ENCODE measurements around the gene CDH22.

DNA sequence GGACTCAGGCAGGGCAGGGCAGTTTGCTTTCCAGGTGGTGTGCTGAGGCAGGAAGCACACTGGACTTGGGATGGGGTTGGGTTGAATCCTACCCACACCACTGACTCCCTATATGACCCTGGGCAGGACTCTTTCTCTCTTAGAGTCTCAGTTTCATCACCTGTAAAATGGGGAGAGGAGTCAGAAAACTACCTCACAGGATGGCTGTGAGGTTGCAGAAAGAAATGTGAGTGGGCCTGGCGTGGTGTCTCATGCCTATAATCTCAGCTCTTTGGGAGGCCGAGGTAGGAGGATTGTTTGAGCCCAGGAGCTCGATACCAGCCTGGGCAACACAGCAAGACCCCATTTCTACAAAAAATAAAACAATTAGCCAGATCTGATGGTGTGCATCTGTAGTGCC is 122.9 kb downstream of the CDH22 start:
- TF ChIP-seq, protein P1, sequence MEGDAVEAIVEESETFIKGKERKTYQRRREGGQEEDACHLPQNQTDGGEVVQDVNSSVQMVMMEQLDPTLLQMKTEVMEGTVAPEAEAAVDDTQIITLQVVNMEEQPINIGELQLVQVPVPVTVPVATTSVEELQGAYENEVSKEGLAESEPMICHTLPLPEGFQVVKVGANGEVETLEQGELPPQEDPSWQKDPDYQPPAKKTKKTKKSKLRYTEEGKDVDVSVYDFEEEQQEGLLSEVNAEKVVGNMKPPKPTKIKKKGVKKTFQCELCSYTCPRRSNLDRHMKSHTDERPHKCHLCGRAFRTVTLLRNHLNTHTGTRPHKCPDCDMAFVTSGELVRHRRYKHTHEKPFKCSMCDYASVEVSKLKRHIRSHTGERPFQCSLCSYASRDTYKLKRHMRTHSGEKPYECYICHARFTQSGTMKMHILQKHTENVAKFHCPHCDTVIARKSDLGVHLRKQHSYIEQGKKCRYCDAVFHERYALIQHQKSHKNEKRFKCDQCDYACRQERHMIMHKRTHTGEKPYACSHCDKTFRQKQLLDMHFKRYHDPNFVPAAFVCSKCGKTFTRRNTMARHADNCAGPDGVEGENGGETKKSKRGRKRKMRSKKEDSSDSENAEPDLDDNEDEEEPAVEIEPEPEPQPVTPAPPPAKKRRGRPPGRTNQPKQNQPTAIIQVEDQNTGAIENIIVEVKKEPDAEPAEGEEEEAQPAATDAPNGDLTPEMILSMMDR (IDR thresholded peaks at IDR 0.05 in 4 of 5, conservative IDR thresholded peaks at IDR 0.05 in 1 of 5): no peak
- TF ChIP-seq POLR2A (IDR thresholded peaks at IDR 0.05): no peak
